Kidney (tissue), 14 donors: Measurements from ENCODE around the gene SMAD6. TPM values are rescaled to one million over a fixed set of nuclear protein-coding genes. Genes with fewer than 3 reads are reported as not detected.
"Not testable (repeated sequence)": the region's sequence is repeated elsewhere in the genome, so short reads cannot be mapped to it uniquely, and the experiment has no call there.

Experiments used
- DNase-seq, 5 donors: peaks; one replicate each; pipeline ENCODE4 v3.0.0-alpha.2; 2013 to 2020
- FAIRE-seq: peaks from 2 replicates; lab custom pipeline; 2012; peaks lifted over from hg19 to GRCh38; lab: Jason Lieb, UNC
- H3K27ac ChIP-seq, 2 donors: one replicate each; pipeline ENCODE4 v1.7.0; 2013; ENCODE audit warnings: low read depth in 2 of 2, low read length in 2 of 2, inconsistent platforms in 1 of 2
- H3K27me3 ChIP-seq: one replicate; pipeline ENCODE4 v1.7.1; 2013; ENCODE audit warnings: low read length, inconsistent platforms; ENCODE audit not compliant: control insufficient read depth, insufficient read depth
- H3K36me3 ChIP-seq, 3 donors: one replicate each; pipeline versions ENCODE4 v1.7.0 to v1.7.1; 2013; ENCODE audit warnings: low read length in 3 of 3, control low read depth in 1 of 3, inconsistent platforms in 1 of 3; ENCODE audit not compliant: insufficient read depth in 3 of 3, control insufficient read depth in 2 of 3
- H3K4me1 ChIP-seq, 3 donors: one replicate each; pipeline versions ENCODE4 v1.7.0 to v1.7.1; 2013; ENCODE audit warnings: low read length in 3 of 3, inconsistent platforms in 1 of 3, low read depth in 1 of 3; ENCODE audit not compliant: control insufficient read depth in 2 of 3, insufficient read depth in 2 of 3
- H3K4me3 ChIP-seq, 3 donors: one replicate each; pipeline versions ENCODE4 v1.7.0 to v1.8.1; 2013; ENCODE audit warnings: low read length in 3 of 3, control low read depth in 1 of 3, inconsistent platforms in 1 of 3
- H3K9ac ChIP-seq, 3 donors: one replicate each; pipeline versions ENCODE4 v1.7.0 to v1.7.1; 2013; ENCODE audit warnings: low read length in 3 of 3, control low read depth in 1 of 3, inconsistent platforms in 1 of 3
- H3K9me3 ChIP-seq, 3 donors: one replicate each; pipeline versions ENCODE4 v1.7.0 to v1.7.1; 2013; ENCODE audit warnings: low read length in 3 of 3, control low read depth in 1 of 3, inconsistent platforms in 1 of 3; ENCODE audit not compliant: control insufficient read depth in 2 of 3, insufficient read depth in 1 of 3
- intact Hi-C: fragments of 100-400 bp; cut with DNase I; formaldehyde crosslinking; loops from one replicate; pipeline ENCODE4 v1.11.1; 2022
- polyA plus RNA-seq: library from polyadenylated mRNA; stranded (reverse); fragments of 350-450 nt; fragmentation: Illumina TruSeq; extraction: RNeasy Lipid Tissue Mini Kit (QIAGEN cat#74804); gene quantifications from one replicate; pipeline ENCODE4 v1.2.3, GENCODE V29; 2014; ENCODE audit warnings: low read depth, low replicate concordance; ENCODE audit not compliant: insufficient read depth
- total RNA-seq: library from RNA; stranded (reverse); fragmentation: NEBNext Ultra II Directional; extraction: Animal tissue kit (Norgen Biotek cat#: 25700); gene quantifications from one replicate; pipeline ENCODE4 v1.2.1, GENCODE V29; 2021
- TF ChIP-seq, protein P1 (sequence below): IDR thresholded peaks from 3 replicates; pipeline ENCODE4 v1.5.1; 2012; ENCODE audit warnings: mild to moderate bottlenecking, moderate library complexity, borderline replicate concordance; ENCODE audit not compliant: insufficient read depth; ENCODE audit errors: extremely low read depth
- donor health status: control.
- donor health status: control.
- donor health status: control.
- donor health status: control.
- donor health status: control.
- donor health status: DM: yes; HTN: yes; CAD: no.
- donor health status: Normal renal cell carcinoma (clear cell type).

The SMAD6 gene
- total and polyA plus RNA-seq, 2 donors from 2014 or later = 15.4 to 23.0 TPM

DNA sequence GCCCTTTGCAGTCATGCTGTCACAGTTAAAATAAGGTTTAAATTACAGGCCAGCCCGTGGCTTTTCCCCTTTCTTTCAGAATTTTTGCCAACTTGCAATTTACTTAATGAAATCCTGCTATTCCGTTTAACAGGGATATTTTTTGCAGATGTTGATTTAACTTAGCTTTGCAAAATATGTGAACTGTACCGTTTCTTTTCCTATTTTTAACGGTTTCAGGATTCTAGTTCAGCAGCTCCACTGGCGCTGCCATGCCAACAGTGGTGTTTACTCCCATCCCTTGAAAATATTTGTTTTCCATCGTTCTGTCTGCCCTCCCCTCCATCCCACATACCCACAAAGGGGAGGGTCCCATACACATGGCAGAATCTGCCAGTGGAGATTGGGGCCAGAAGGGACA lies 54.3 kb downstream of the SMAD6 start:
- Histone ChIP-seq H3K4me1 (peaks cover 3 to 30% (median 29%) of the 10 kb centered on the region in 3 donors), H3K36me3 (no peaks in the 10 kb centered on the region), H3K9me3 (peaks cover 0 to 6% (median 0%) of the 10 kb centered on the region in 3 donors), H3K9ac (no peak overlapping the region), H3K27ac (no peak overlapping the region), H3K4me3 (no peak overlapping the region), H3K27me3 (no peaks in the 10 kb centered on the region)
- intact Hi-C loops = no loop called here
- TF ChIP-seq, protein P1, sequence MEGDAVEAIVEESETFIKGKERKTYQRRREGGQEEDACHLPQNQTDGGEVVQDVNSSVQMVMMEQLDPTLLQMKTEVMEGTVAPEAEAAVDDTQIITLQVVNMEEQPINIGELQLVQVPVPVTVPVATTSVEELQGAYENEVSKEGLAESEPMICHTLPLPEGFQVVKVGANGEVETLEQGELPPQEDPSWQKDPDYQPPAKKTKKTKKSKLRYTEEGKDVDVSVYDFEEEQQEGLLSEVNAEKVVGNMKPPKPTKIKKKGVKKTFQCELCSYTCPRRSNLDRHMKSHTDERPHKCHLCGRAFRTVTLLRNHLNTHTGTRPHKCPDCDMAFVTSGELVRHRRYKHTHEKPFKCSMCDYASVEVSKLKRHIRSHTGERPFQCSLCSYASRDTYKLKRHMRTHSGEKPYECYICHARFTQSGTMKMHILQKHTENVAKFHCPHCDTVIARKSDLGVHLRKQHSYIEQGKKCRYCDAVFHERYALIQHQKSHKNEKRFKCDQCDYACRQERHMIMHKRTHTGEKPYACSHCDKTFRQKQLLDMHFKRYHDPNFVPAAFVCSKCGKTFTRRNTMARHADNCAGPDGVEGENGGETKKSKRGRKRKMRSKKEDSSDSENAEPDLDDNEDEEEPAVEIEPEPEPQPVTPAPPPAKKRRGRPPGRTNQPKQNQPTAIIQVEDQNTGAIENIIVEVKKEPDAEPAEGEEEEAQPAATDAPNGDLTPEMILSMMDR = no peak
- FAIRE-seq = no peak
- peak in 2 of 5 donors; percentile 56 to 58 for DNase-seq

DNA sequence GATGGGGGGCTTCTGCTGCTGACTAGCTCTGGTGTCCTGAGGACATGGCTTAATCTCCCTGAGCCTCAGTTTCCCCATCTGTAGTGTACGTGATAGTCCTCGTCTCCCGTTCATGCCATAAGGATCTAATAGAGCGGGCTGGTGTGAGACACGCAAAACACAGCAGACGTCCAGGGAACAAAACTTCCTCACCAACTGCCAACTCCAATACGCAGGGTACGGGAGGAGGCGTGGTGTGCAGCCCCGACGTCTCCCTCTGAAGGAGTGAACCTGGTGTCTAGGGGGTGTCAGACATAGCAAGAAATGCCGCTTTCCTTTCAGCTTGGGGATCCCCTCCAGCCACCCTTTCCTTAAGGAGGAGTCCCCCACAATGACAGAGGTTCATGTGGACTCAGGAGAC lies 55.0 kb downstream of the SMAD6 start:
- no peak for DNase-seq
- H3K4me3 ChIP-seq = no peak overlapping the region
- no peak overlapping the region for H3K9ac ChIP-seq
- peak overlapping the region in 1 of 2 donors; percentile 43 for H3K27ac ChIP-seq
- no peak for FAIRE-seq
- H3K9me3 ChIP-seq = peaks cover 0 to 6% (median 0%) of the 10 kb centered on the region in 3 donors
- no peaks in the 10 kb centered on the region for H3K36me3 ChIP-seq
- TF ChIP-seq, protein P1 = no peak
- H3K4me1 ChIP-seq = peaks cover 4 to 33% (median 32%) of the 10 kb centered on the region in 3 donors
- no peaks in the 10 kb centered on the region for H3K27me3 ChIP-seq
- intact Hi-C loops = no loop called here

DNA sequence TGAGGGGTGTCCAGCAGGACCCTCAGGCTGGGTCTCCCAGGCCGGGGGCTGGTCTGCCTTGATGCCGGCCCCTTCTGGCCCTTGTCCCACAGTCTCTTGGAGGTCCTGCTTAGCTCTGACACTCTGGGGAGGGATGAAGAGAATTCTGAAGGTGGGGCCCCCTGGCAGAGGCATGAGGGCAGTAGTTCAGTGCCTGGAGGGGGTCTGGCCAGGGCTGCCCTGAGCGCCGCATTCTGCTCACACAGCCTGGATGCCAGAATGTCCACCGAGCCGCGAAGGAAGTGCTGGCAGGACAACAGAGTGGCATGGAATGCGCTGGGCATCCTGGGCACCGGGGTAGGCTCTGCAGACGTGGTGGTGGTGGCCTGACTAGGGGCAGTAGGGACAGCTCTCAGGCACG lies 55.5 kb downstream of the SMAD6 start:
- Histone ChIP-seq H3K4me1 (peaks cover 5 to 37% (median 36%) of the 10 kb centered on the region in 3 donors), H3K27me3 (no peaks in the 10 kb centered on the region), H3K36me3 (no peaks in the 10 kb centered on the region), H3K27ac (peak overlapping the region in 1 of 2 donors; percentile 43), H3K4me3 (no peak overlapping the region), H3K9ac (no peak overlapping the region), H3K9me3 (peaks cover 0 to 6% (median 0%) of the 10 kb centered on the region in 3 donors)
- TF ChIP-seq, protein P1 = no peak
- DNase-seq (peak in 1 of 5 donors; percentile 66), FAIRE-seq (no peak)
- intact Hi-C loops = no loop called here

DNA sequence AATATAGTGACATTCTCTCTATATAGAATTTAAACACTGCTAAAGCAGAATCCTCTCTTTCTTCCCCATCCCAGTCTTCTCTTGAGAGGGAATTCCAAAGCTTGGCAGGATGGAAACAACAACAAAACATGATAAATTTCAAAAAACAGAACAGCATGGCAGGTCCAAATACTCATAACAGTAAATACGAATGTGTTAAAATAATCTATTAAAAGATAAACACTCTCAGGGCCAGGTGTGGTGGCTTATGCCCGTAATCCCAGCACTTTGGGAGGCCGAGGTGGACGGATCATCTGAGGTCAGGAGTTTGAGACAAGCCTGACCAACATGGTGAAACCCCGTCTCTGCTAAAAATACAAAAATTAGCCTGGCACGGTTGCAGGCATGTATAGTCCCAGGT lies 56.2 kb downstream of the SMAD6 start:
- FAIRE-seq, DNase-seq, H3K4me3 ChIP-seq, intact Hi-C loops, H3K36me3 ChIP-seq, H3K27me3 ChIP-seq, H3K27ac ChIP-seq, H3K9me3 ChIP-seq, H3K9ac ChIP-seq: not testable (repeated sequence)
- H3K4me1 ChIP-seq = peaks cover 8 to 41% (median 40%) of the 10 kb centered on the region in 3 donors
